Measurements from ENCODE around the gene COMMD9. TPM values are rescaled to one million over a fixed set of nuclear protein-coding genes. Genes with fewer than 3 reads are reported as not detected.

Gene COMMD9
- polyA plus RNA-seq, 1 of the 3 experiments (the other 2 are of a cell fraction): 44.2 TPM

DNA sequence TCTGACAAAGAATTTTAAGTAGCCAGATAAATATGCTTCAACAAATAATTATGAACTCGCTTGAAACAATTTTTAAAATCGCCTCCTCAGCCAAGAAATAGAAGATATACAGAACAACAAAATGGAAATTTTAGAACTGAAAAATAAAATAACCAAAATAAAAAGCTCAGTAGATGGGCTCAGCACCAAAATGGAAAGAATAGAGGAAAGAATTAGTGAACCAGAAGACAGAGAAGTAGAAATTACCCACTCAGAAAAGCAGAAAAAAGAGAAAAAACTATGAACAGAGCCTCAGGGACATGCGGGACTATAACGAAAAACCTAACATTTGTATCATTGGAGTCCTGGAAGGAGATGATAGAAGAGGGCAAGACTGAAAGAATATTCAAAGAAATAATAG, 7.4 kb downstream of the COMMD9 start:
- Histone ChIP-seq H3K9me2 (no peaks in the 10 kb centered on the region), H3K4me1 (ENCODE audit: control insufficient read depth in 1 of 2, insufficient read depth in 2 of 2, low read depth in 1 of 2, low read length in 1 of 2) (no peaks in the 10 kb centered on the region; a peak in 2 of 4 replicates), H3K36me3 (replicated peaks in 1 of 2; ENCODE audit: control insufficient read depth in 1 of 2, insufficient read depth in 2 of 2, low read length in 1 of 2) (peaks cover 5 to 17% of the 10 kb centered on the region in 2 experiments), H2AFZ (ENCODE audit: low read depth) (no peak overlapping the region), H4K20me1 (ENCODE audit: insufficient read depth) (no peaks in the 10 kb centered on the region), H3K79me2 (ENCODE audit: insufficient read depth) (peaks cover 40% of the 10 kb centered on the region), H3K27ac (ENCODE audit: low read depth in 2 of 2, low read length in 1 of 2) (no peak overlapping the region), H3K27me3 (ENCODE audit: insufficient read depth) (no peaks in the 10 kb centered on the region), H3K9me3 (no peaks in the 10 kb centered on the region), H3K9ac (no peak overlapping the region), H3F3A (replicated peaks; ENCODE audit: insufficient read depth) (no peaks in the 10 kb centered on the region), H3K4me3 (ENCODE audit: low read depth in 2 of 2, low read length in 1 of 2) (no peak overlapping the region), H3K4me2 (no peak overlapping the region)
- POLR2A ChIA-PET: no interaction called here
- WGBS (ENCODE audit: low lambda C conversion rate): 92% methylated on average over 4 of the region's 4 CpGs
- no peak for DNase-seq
- TF ChIP-seq RCOR1 (IDR thresholded peaks at IDR 0.05; ENCODE audit: low read length) (no peak), MXI1 (IDR thresholded peaks at IDR 0.05; ENCODE audit: low read depth, low read length) (no peak), TCF12 (IDR thresholded peaks at IDR 0.05) (no peak), EP300 (IDR thresholded peaks at IDR 0.05; ENCODE audit: borderline replicate concordance in 1 of 2, low read depth in 1 of 2, low read length in 1 of 2) (no peak), CHD2 (IDR thresholded peaks at IDR 0.05; ENCODE audit: low read length, partially characterized antibody) (no peak), SIN3A (IDR thresholded peaks at IDR 0.05; ENCODE audit: borderline replicate concordance, low read depth, low read length) (no peak), TAF1 (IDR thresholded peaks at IDR 0.05; ENCODE audit: borderline replicate concordance, low read depth, low read length) (no peak), ELF1 (IDR thresholded peaks at IDR 0.05) (no peak), FOXJ3 (CRISPR knock-in tag; IDR thresholded peaks at IDR 0.05) (no peak)
- TF ChIP-seq, protein P1, sequence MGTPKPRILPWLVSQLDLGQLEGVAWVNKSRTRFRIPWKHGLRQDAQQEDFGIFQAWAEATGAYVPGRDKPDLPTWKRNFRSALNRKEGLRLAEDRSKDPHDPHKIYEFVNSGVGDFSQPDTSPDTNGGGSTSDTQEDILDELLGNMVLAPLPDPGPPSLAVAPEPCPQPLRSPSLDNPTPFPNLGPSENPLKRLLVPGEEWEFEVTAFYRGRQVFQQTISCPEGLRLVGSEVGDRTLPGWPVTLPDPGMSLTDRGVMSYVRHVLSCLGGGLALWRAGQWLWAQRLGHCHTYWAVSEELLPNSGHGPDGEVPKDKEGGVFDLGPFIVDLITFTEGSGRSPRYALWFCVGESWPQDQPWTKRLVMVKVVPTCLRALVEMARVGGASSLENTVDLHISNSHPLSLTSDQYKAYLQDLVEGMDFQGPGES (IDR thresholded peaks at IDR 0.05; ENCODE audit: low read depth, low read length): no peak
- TF ChIP-seq, protein P2, sequence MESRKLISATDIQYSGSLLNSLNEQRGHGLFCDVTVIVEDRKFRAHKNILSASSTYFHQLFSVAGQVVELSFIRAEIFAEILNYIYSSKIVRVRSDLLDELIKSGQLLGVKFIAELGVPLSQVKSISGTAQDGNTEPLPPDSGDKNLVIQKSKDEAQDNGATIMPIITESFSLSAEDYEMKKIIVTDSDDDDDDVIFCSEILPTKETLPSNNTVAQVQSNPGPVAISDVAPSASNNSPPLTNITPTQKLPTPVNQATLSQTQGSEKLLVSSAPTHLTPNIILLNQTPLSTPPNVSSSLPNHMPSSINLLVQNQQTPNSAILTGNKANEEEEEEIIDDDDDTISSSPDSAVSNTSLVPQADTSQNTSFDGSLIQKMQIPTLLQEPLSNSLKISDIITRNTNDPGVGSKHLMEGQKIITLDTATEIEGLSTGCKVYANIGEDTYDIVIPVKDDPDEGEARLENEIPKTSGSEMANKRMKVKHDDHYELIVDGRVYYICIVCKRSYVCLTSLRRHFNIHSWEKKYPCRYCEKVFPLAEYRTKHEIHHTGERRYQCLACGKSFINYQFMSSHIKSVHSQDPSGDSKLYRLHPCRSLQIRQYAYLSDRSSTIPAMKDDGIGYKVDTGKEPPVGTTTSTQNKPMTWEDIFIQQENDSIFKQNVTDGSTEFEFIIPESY (IDR thresholded peaks at IDR 0.05; ENCODE audit: borderline replicate concordance, low read depth): no peak
- TF ChIP-seq, protein P3, sequence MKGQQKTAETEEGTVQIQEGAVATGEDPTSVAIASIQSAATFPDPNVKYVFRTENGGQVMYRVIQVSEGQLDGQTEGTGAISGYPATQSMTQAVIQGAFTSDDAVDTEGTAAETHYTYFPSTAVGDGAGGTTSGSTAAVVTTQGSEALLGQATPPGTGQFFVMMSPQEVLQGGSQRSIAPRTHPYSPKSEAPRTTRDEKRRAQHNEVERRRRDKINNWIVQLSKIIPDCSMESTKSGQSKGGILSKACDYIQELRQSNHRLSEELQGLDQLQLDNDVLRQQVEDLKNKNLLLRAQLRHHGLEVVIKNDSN (IDR thresholded peaks at IDR 0.05; ENCODE audit: borderline replicate concordance, low read depth): no peak
- CTCF ChIA-PET: interaction anchor here (0.8 to 4.3 kb wide), 3 partner anchors 10 to 197 kb away, joined by 3 to 19 read pairs (median 3); no protein-coding TSS in a partner anchor

DNA sequence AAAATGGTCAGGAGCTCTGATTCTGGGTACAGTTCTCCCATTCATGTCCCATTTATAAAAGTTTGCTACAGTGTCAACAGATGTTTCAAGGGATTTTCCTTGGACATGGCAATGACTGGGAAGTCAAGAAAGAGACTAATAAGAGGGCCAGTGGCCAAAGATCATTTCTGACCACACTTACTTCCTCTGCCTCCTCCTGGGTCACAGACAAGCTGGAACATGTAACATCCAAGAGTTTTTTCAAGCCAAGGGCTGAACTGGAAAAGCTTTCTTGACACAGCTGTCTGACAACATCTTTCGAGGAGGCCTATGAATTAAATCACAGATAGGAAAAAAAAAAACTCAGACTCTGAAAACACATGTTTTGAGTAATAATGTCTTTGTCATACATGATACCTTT, 8.7 kb downstream of the COMMD9 start:
- Histone ChIP-seq H3K36me3 (replicated peaks in 1 of 2; ENCODE audit: control insufficient read depth in 1 of 2, insufficient read depth in 2 of 2, low read length in 1 of 2) (peaks cover 10 to 24% of the 10 kb centered on the region in 2 experiments), H4K20me1 (ENCODE audit: insufficient read depth) (no peaks in the 10 kb centered on the region), H3K9me2 (no peaks in the 10 kb centered on the region), H3K79me2 (ENCODE audit: insufficient read depth) (peaks cover 31% of the 10 kb centered on the region), H3K27me3 (ENCODE audit: insufficient read depth) (no peaks in the 10 kb centered on the region), H3K4me3 (ENCODE audit: low read depth in 2 of 2, low read length in 1 of 2) (no peak overlapping the region), H3K9me3 (no peaks in the 10 kb centered on the region), H3K4me1 (ENCODE audit: control insufficient read depth in 1 of 2, insufficient read depth in 2 of 2, low read depth in 1 of 2, low read length in 1 of 2) (no peaks in the 10 kb centered on the region; a peak in 2 of 4 replicates), H2AFZ (ENCODE audit: low read depth) (no peak overlapping the region), H3F3A (replicated peaks; ENCODE audit: insufficient read depth) (no peaks in the 10 kb centered on the region), H3K9ac (no peak overlapping the region), H3K4me2 (no peak overlapping the region), H3K27ac (ENCODE audit: low read depth in 2 of 2, low read length in 1 of 2) (no peak overlapping the region)
- DNase-seq: no peak
- ChIA-PET POLR2A (no interaction called here), CTCF (interaction anchor here (1.1 to 4.3 kb wide), 2 partner anchors 11 to 14 kb away, joined by 4 to 19 read pairs; no protein-coding TSS in a partner anchor)
- 88% methylated on average over 1 of the region's 1 CpG for WGBS (ENCODE audit: low lambda C conversion rate)
- TF ChIP-seq EZH2phosphoT487 (IDR thresholded peaks at IDR 0.05; ENCODE audit: borderline replicate concordance, low read depth) (no peak), SIN3A (IDR thresholded peaks at IDR 0.05; ENCODE audit: borderline replicate concordance, low read depth, low read length) (no peak), NFIC (IDR thresholded peaks at IDR 0.05; ENCODE audit: borderline replicate concordance) (no peak), ELF1 (IDR thresholded peaks at IDR 0.05) (no peak), RFX5 (IDR thresholded peaks at IDR 0.05; ENCODE audit: low read length) (no peak)
- TF ChIP-seq, protein P4, sequence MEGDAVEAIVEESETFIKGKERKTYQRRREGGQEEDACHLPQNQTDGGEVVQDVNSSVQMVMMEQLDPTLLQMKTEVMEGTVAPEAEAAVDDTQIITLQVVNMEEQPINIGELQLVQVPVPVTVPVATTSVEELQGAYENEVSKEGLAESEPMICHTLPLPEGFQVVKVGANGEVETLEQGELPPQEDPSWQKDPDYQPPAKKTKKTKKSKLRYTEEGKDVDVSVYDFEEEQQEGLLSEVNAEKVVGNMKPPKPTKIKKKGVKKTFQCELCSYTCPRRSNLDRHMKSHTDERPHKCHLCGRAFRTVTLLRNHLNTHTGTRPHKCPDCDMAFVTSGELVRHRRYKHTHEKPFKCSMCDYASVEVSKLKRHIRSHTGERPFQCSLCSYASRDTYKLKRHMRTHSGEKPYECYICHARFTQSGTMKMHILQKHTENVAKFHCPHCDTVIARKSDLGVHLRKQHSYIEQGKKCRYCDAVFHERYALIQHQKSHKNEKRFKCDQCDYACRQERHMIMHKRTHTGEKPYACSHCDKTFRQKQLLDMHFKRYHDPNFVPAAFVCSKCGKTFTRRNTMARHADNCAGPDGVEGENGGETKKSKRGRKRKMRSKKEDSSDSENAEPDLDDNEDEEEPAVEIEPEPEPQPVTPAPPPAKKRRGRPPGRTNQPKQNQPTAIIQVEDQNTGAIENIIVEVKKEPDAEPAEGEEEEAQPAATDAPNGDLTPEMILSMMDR (IDR thresholded peaks at IDR 0.05): no peak
- TF ChIP-seq, protein P2 (IDR thresholded peaks at IDR 0.05; ENCODE audit: borderline replicate concordance, low read depth): no peak
- TF ChIP-seq, protein P1 (IDR thresholded peaks at IDR 0.05; ENCODE audit: low read depth, low read length): no peak
